GM19043 (cell line): ENCODE data around the gene FAF1.
"Not testable (repeated sequence)": the region's sequence is repeated elsewhere in the genome, so short reads cannot be mapped to it uniquely, and the experiment has no call there.

Experiments
- ATAC-seq: cut with Tn5 transposase; IDR thresholded peaks from one replicate; pipeline ENCODE4 v1.9.1; 2021; ENCODE audit warnings: low read depth; ENCODE audit not compliant: unreplicated experiment

Gene FAF1

GRCh38 chr1:50967416-50968157 lies 7.5 kb upstream of the FAF1 start:
- ATAC-seq: no peak

- no peak for ATAC-seq
These were observed 6.9 kb upstream of the FAF1 start for GRCh38 chr1:50966991-50967390.

GRCh38 chr1:50964863-50965262 lies 4.8 kb upstream of the FAF1 start:
- ATAC-seq: no peak

GRCh38 chr1:50959303-50959912 lies 659 bp downstream of the FAF1 start:
- no peak for ATAC-seq

DNA sequence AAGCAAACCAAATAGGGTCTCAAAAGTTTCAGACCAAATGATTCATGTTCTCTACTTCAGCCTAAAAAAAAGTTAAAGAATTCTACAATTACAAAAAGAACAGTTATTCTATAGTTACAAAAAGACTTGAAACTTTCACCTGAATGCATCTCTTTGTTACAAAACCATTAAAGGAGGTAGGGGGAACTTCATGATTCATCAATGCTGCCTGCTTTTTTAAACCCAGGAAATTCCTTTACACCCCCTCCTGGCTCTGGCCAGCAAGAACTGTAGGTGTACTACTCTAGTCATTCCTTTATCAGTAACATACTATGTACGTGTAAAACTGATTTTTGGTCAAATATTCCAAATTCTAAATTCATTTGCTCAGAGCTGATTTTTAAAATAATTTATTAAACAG lies 5.0 kb downstream of the FAF1 start:
- ATAC-seq: no peak

DNA sequence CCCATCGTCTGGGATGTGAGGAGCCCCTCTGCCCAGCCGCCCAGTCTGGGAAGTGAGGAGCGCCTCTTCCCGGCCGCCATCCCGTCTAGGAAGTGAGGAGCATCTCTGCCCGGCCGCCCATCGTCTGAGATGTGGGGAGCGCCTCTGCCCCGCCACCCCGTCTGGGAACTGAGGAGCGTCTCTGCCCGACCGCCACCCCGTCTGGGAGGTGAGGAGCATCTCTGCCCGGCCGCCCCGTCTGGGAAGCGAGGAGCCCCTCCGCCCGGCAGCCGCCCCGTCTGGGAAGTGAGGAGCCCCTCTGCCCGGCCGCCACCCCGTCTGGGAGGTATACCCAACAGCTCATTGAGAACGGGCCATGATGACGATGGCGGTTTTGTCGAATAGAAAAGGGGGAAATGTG lies 7.5 kb downstream of the FAF1 start:
- ATAC-seq: not testable (repeated sequence)

GRCh38 chr1:50950396-50950795 lies 9.7 kb downstream of the FAF1 start:
- no peak for ATAC-seq

DNA sequence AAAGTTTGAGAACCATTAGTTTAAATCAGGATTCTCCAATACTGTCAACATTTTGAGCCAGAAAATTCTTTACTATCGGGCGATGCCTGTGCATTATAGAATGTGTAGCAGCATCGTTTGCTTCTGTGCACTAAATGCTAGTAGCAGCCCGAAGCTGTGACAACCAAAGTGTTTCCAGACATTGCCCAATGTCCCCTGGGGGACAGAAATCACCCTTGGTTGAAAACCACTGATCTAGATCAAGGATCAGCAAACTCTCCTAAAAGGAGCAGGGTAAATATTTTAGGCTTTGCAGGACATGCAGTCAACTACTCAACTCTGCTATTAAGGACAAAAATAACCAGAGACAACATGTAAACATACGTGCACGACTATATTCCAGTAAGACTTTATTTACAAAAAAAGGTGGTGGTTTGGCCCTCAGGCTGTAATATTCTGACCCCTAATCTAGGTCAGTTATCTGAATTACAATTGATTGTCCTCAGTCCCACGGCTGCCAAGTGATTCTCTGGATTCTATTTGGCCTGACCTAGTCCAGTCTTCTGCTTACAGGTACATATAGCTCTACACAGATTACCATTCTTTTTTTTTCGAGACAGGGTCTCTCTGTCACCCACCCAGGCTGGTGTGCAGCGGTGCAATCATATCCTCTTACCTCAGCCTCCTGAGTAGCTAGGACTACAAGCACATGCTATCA lies 10.6 kb downstream of the FAF1 start:
- ATAC-seq: no peak

GRCh38 chr1:50942334-50942733 lies 17.7 kb downstream of the FAF1 start:
- no peak for ATAC-seq

GRCh38 chr1:50940291-50940690 lies 19.8 kb downstream of the FAF1 start:
- ATAC-seq: no peak

GRCh38 chr1:50936321-50936720 lies 23.7 kb downstream of the FAF1 start:
- ATAC-seq: no peak

- not testable (repeated sequence) for ATAC-seq
These were observed 24.8 kb downstream of the FAF1 start for GRCh38 chr1:50935276-50935675.

- ATAC-seq: no peak
These were observed 25.2 kb downstream of the FAF1 start for GRCh38 chr1:50934838-50935237.

- ATAC-seq: not testable (repeated sequence)
These were observed 26.3 kb downstream of the FAF1 start for GRCh38 chr1:50933770-50934169.

- ATAC-seq: not testable (repeated sequence)
These were observed 28.0 kb downstream of the FAF1 start for GRCh38 chr1:50932043-50932442.

DNA sequence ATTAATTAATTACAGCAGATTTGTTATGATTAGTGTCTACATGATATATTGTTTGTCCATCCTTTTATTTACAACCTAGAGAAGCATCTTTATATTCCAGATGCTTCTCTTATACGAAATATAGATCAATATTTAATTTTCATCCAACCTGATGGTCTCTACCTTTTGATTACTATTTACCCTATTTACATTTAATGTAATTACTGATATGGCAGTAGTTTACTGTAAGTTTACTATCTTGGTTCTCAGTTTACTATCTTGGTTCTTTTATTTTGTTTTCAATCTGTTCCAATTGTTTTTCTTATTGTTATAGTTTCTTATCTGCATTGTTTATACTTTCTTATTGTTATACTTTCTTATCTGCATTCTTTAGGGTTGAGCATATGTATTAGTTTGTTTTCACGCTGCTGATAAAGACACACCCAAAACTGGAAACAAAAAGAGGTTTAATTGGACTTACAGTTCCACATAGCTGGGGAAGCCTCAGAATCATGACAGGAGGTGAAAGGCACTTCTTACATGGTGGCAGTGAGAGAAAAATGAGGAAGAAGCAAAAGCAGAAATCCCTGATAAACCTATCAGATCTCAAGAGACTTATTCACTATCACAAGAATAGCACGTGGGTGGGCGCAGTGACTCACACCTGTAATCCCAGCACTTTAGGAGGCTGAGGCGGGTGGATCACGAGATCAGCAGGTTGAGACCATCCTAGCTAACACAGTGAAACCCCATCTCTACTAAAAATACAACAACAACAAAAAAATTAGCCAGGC lies 28.9 kb downstream of the FAF1 start:
- no peak for ATAC-seq

GRCh38 chr1:50930193-50930592 lies 29.9 kb downstream of the FAF1 start:
- ATAC-seq: no peak

DNA sequence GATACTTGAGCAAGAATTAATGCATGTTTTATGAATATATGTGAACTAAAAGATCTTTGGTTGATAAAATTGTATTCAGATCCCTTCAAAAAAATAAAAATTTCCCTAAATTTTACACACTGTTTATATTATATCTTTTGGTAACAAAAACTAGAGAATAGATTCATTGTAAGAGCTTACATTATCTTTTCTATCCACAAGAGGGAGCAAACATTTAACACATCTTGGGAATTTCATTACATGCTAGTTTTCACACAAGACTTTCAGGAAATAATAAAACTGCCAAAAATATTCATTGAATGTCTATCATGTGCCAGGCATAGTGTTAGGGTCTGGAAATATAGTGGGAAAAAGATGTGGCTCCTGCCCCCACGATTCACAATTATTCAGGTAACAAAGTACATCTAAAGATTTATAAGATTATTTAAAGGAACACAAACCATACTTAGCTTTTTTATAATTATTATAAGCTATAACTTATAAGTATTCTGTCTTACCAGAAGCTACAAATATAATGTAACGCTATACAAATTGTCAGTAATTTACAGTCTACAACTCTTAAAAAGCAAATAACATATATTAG lies 30.6 kb downstream of the FAF1 start:
- no peak for ATAC-seq

GRCh38 chr1:50923564-50923963 lies 36.5 kb downstream of the FAF1 start:
- no peak for ATAC-seq

GRCh38 chr1:50921029-50921428 lies 39.0 kb downstream of the FAF1 start:
- no peak for ATAC-seq

- ATAC-seq: no peak
These were observed 39.7 kb downstream of the FAF1 start for GRCh38 chr1:50920409-50920808.
